RPMI7951 (cell line): ENCODE data around the gene KRTAP12-4. TPM values are rescaled to one million over a fixed set of nuclear protein-coding genes. Genes with fewer than 3 reads are reported as not detected.
"Not testable (repeated sequence)": the region's sequence is repeated elsewhere in the genome, so short reads cannot be mapped to it uniquely, and the experiment has no call there.

Source experiments
- DNase-seq: peaks from one replicate; pipeline ENCODE4 v3.0.0-alpha.2; 2012; ENCODE audit warnings: low read depth
- total RNA-seq: library from RNA; depleted of rRNA; stranded (reverse); fragments of >200 nt; shearing (Covaris generic); gene quantifications from 2 replicates; pipeline ENCODE4 v1.2.3, GENCODE V29; 2014; rRNA removed

The KRTAP12-4 gene, protein sequence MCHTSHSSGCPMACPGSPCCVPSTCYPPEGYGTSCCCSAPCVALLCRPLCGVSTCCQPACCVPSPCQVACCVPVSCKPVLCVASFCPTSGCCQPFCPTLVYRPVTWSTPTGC
- total RNA-seq = not detected in 2 replicates

DNA sequence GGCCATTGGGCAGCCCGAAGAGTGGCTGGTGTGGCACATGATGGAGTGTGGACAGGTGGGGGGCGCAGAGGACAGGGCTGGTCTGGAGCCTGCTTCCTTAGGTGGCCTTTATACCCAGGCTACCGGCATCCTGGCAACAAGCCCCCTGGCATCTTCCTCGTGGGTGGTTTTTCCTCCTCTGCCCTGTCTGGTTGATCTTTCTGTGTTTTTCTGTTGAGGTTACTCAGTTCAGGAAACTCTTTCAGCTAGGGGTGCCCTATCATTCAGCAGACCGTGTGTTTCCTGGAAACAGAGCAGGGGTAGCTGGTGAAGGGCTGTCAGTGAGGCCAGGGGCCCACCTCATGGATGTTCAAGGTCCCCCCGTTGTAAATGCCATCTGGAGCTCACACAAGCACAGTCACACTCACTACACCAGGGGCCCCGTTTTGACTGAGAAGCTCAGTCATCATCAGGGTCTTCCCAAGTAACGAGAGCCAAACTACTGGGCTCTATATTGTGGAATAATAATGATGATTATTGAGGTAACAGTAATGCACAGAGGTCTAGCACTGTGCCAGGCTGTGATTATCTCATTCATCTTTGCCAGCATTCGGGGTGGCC is at the start of gene KRTAP12-4:
Gene KRTAP12-4, minus strand, starts transcription at position 84 of the 600 bp plus-strand sequence. Its CDS starts 45 bp downstream, at position 39.
- DNase-seq = no peak

DNA sequence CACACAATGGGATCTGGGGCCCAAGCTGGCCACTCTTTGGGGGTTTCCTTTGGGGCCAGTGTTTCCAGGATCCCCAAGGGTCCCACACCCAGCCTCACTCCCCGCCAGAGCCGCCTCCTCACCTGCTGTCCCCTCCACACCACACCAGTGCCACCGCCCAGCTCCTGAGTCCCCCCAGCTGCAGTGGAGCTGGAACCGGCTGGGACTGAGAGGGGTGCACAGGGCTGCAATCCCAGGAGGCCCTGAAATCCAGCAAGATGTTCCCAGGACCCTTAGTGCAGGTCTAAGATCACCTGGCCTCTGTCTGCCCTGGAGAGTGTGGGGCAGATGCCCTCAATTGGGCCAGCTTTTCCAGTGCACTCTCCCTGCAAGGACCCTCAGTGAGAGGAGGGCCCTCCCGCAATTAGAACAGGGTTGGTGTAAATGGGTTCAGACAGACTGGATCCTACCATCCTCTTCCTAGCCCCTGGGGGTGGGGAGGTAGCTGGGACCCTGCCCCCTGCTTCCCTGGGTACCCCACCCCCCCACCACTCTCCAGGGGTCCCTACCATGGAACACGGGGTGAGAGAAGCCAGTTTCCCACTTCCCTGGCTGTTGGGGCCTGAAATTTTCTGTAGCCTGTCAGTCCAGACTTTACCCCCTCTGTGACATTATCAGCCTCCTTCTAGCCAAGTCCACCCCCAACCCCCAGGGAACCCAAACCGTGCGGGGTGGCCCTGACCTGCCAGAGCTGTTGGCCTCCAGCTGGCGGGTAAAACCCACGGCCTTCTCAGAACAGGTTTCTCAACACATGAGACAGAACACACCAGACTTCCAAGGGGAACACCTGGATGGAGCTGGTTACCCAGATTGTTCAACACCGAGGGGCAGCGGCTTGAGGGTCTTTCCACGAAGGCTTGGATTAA is 49.5 kb upstream of the KRTAP12-4 start:
- DNase-seq = no peak

DNA sequence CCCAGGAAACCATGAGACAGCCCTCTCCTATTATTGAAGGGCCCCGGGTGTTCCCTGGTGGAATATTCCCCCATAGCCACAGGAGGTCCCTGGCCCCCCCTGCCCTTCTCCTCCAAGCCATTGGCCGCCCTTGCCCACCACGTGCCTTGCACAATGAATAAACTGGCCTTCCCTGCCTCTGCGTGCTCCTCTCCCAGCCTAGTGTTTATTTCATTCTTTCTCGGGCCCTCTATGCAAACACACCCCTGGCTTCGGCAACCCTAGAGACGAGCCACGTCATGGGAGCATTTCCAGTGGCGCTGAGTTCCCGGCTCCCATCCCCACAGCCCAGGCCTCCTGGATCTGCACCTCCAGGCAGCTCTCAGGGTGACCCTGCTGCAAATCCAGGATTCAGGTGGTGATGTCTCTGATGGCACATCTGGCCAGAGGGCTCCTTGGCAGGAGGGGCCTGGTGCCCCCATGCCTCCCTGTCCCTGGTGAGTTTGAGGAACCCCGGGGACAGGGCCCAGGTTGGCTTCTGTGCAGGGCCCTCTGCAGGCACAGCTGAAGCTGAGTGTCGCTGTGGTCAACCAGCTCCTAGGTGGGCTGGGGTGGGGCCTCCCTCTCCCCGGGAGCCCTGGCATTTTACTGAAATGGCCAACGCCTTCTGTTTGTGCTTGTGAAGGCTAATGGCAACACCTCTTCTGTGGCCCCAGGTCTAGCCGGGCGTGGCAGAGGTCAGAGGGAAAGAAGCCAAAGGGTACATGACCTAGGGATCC is 48.7 kb upstream of the KRTAP12-4 start:
- DNase-seq = no peak

DNA sequence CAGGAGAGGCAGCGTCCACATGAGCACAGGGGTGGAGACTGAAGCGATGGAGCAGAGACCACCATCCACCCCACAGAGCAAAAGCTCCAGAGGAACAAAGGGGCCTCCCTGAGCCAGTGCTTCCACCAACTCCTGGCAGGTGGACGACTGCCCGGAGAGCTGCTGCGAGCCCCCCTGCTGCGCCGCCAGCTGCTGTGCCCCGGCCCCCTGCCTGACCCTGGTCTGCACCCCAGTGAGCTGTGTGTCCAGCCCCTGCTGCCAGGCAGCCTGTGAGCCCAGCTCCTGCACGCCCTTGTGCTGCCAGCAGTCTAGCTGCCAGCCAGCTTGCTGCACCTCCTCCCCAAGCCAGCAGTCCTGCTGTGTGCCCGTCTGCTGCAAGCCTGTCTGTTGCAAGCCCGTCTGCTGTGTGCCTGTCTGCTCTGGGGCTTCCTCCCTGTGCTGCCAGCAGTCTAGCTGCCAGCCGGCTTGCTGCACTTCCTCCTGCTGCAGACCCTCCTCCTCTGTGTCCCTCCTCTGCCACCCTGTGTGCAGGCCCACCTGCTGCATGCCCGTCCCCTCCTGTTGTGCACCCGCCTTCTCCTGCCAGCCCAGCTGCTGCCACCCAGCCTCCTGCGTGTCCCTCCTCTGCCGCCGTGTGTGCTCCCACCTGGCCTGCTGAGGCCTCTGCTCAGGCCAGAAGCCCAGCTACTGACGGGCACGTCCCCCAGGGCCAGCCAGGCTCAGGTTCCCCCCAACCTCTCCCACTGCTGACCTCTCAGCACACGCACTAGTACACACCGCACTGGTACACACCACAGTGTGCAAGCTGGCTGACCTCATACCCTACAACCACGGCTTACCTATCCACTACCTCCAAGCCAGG is 47.9 kb upstream of the KRTAP12-4 start:
- DNase-seq = no peak

DNA sequence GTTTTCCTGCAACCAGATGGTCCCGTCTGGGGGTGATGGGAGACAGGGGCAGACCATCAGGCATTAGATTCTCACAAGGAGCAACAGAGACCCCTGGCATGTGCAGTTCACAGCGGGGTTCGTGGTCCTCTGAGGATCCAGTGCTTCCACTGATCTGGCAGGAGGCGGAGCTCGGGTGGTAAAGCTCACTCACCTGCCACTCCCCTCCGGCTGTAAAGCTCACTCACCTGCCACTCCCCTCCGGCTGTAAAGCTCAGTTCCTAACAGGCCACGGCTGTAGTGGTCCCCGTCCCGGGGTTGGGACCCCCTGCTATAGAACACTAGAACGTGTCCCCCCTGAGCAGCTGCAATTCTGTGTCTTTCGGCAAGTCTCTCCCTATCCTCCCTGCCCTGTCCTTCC is 47.1 kb upstream of the KRTAP12-4 start:
- DNase-seq = no peak

DNA sequence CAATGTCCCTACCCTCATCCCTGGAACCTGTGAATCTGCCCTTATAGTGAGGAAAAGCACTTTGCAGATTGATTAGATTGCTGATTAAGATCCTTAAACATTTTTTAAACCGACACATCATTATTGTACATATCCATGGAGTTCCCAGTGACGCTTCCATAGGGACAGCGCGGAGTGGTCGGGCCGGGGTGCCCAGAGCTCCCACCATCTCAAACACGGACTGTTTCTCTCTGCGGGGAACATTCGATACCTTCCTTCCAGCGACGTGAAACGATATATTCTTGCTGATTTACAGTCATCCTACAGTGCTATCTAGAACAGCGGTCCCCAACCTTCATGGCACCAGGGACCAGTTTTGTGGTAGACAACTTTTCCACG is 46.6 kb upstream of the KRTAP12-4 start:
- DNase-seq = no peak

DNA sequence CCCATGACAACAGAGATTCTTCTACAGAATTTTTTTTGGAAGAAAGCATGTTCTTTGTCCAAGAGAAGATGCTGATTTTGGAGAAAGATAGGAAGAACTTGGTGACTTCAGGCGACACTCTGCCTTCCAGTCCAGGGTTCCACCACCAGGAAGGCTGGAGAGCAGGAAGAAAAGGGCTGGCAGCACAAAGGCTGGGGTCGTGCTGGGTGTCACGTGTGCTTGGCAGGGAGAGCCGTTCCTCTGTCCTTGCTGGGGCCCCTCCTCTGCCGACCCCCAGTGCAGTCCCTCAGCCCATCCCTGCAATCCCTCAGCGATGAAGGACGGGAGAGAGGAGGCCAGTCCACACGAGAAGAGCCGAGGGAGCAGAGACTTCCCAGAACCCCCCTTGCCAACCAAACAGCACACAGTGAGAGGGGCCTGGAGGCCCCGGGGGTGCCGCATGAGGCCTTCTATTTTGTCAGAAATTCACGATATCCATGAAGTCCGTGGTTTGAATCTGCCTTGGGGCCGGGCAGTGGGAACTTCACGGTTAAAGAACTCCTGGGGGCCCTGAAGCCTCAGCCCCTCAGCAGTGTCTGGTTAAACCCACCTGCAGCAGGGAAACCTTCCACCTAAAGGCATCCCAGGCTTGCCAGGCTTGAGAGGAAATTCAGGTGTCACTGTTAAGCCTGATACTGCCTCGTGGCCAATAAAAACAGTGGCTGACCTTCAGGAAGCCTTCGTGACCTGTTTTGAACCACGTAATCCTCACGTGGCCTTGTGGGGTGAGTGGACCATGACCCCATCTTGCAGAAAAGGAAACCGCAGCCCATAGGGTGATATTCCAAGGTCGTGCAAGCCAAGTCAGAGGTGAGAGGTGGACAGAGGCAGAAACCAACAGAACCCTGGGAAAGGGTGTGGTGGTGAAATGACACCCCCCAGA is 45.9 kb upstream of the KRTAP12-4 start:
- no peak for DNase-seq

DNA sequence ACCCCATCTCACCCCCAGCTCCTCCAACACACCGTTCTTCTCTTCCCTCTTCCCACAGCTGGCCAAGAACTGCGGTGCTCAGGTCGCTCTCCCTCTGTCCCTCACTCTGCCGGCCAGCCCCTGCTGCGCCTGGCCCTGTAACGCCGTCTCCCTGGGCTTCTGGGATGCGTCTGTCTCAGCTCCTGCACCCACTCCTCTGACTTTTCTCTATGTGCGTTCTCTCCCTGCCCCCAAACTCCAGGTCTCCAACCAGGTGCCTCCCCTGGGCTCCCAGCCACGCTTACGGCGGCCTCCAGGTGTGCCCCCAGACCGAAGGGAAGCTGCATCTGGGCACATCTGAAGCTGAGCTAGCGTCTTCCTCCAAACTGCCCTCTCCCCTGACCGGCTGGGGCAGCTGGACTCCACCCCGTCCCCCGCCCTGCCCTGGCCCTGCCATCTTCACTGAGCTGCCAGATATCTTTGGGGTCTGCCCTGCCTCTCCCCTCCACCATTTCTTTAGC is 45.1 kb upstream of the KRTAP12-4 start:
- no peak for DNase-seq

DNA sequence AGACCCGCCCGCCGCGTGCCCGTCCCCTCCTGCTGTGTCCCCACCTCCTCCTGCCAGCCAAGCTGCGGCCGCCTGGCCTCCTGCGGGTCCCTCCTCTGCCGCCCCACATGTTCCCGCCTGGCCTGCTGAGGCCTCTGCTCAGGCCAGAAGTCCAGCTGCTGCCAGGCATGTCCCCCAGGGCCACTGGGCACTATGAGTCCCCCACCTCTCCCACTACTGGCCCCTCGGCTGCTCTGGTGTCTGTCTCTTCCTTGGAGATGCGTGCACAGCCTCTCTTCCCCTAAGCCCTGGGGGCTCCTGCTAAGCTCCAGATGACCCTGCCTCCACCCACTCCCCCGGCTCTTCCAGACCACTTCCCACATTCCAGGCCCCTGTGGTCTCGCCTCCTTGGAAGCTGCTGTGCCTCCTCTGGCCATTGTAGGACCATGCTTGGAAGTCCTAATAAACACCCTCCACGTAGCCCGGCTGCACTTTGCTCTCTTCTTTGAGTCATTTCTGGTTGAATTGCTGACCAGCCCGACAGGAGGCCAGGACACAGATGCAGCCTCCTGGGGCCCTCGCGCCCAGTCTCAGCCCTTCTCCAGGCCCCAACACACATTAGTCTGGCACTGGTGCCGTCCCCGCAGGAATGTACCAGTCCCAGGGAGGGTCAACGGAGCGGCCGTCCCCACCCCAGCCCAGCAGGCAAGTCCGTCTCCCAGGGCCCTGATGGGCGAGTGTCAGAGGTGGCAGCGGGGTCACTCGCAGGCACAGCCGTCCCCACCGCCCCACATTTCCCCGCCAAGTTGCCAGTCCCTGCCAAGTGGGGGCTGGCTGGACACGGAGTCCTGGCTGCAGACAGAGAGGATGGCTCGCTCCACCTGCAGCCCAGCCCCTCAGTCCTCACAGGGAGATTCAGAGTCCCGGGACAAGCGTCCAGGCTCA is 43.6 kb upstream of the KRTAP12-4 start:
- no peak for DNase-seq

DNA sequence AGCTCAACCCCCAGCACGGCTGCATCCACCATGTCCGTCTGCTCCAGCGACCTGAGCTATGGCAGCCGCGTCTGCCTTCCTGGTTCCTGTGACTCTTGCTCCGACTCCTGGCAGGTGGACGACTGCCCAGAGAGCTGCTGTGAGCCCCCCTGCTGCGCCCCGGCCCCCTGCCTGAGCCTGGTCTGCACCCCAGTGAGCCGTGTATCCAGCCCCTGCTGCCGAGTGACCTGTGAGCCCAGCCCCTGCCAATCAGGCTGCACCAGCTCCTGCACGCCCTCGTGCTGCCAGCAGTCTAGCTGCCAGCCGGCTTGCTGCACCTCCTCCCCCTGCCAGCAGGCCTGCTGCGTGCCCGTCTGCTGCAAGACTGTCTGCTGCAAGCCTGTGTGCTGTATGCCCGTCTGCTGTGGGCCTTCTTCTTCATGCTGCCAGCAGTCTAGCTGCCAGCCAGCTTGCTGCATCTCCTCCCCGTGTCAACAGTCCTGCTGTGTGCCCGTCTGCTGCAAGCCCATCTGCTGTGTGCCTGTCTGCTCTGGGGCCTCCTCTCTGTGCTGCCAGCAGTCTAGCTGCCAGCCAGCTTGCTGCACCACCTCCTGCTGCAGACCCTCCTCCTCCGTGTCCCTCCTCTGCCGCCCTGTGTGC is 42.8 kb upstream of the KRTAP12-4 start, which contains the start of gene KRTAP10-12:
Gene KRTAP10-12, plus strand, starts transcription at position 1 of the 639 bp plus-strand sequence. Its CDS starts 30 bp downstream, at position 31.
- DNase-seq = not testable (repeated sequence)

DNA sequence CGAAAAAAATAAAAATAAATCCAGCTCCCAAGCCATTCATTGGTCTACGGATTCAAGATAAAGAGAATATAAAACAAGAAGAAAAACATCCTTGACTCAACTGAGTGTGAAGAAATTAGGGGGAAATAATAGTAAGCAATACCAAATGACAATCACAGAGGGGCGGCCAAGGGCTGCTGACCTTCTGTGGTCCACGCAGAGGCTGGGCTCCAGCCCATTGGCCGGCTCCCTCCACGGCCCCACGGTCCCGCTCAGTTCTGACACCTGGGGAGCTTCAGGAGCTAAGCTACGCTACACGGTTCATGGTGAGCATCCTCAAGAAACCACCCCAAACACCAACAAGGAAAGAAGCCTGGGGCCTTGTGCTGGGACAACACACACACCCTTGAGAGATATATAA is 42.1 kb upstream of the KRTAP12-4 start:
- DNase-seq = no peak

DNA sequence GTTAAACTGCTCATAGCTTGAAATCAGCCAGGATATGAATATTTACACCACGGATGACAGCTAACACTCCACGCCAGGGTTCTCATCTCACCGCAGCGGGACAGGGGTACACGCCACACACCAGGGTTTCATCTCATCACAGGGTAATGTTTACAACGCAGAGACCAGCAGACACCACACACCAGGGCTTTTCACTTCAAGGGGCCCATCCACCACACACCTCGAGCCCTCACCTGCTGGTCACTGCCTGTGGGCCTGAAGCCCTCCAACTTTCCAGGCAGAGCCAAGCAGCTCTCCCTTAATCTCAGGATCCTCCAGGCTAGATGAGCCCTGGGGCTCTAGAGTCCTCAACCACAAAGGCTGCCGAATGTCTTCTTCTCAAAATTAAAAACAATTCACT is 41.2 kb upstream of the KRTAP12-4 start:
- no peak for DNase-seq

DNA sequence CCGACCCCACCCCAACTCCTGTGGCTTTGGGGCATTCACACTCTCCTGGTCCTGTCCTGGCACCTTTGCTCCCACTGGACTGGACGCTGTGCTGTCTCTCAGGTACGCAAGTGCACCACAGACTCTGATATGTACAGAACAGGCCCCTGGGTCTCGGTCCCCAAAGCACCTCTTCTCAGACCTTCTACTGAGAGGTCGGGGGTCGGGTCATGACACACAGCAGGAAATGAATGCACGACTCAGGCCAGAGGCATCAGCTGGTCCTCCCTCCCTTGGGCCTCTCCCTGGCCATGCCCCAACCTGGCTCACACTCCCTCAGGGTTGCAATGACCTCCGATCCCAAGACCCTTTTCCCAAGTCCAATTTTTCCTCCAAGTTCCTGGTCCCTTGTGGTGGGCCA is 40.7 kb upstream of the KRTAP12-4 start:
- no peak for DNase-seq

DNA sequence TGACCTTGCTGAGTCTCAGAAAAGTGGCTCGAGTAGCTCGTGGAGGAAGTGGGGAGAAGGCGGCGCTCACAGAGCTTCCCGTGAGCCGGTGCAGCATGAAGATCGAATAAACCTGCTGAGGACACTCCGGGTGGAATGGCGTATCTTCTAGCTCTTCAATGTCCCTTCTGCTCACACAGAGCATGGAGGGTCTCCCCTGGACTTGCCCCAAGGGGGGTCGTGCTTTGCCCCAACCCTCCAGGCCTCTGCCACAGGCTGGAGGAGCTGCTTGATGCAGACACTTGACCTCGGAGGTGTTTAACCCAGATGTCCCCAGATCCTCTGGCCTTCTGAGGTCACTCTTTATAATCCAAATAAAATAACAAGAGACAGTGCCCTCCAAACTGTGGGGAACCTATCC is 40.3 kb upstream of the KRTAP12-4 start:
- DNase-seq = no peak

DNA sequence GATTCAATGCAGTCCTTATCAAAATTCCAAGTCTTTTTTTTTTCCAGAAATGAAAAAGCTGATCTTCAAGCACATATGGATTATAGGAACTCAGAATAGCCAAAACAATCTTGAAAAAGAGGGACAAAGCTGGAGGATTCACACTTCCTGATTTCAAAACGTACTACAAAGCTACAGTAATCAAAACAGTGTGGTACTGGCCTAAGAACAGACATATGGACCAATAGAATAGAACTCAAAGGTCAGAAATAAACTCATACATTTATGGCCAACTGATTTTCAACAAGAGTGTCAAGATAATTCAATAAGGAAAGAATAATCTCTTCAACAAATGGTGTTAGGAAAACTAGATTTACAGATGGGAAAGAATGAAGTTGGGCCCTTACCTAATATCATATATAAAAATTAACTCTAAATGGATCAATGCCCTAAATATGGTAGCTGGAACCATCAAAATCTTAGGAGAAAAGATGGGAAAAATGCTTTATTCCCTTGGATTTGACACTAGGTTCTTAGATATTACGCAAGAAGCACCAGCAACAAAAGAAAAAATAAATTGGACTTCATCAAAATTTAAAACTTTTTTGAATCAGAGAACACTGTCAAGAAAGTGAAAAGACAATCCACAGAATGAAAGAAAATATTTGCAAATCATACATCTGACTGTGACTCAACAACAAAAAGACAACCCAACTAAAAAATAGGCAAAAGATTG is 38.5 kb upstream of the KRTAP12-4 start:
- DNase-seq = no peak

DNA sequence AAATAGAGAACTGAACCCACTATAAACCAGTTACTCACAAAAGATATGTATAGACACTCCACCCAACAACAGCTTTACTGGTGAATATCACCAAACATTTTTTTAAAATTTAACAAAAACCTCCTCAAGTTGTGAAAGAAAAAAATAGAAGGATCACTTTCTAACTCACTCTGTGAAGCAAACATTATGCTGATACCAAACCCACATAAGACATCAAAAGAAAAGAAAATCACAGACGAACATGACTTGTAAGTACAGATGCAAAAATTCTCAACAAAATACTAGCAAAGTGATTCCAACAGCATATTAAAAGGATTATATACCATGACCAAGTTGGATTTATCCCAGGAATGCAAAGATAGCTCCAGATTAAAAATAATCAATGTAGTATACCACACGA is 37.2 kb upstream of the KRTAP12-4 start:
- no peak for DNase-seq

DNA sequence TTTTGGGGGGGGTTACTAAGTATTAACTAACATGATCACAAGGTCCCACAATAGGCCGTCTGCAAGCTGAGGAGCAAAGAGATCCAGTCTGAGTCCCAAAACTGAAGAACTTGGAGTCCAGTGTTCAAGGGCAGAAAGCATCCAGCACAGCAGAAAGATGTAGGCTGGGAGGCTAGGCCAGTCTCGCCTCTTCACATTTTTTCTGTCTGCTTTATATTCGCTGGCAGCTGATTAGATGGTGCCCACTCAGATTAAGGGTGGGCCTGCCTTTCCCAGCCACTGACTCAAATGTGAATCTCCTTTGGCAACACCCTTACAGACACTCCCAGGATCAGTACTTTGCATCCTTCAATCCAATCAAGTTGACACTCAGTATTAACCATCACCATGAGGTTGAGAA is 35.3 kb upstream of the KRTAP12-4 start:
- not testable (repeated sequence) for DNase-seq

DNA sequence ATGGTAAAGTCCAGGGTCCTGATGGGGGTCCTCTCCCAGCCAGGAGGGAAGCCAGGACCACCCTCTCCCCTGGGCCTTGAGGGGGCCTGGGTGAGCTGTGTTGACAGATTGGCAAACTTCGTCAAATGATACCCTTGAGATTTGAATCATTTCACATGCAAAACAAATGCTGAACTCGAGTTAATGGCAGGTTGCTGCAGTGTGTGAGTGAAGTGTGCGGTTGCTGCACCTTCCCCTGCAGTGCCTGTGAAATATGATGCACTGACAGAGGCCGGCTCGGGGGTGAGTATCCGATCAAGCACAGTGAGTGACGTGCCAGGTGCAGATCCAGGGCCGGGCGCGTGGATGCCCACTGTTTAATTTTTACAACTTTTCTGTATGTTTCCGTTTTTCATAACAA is 33.2 kb upstream of the KRTAP12-4 start:
- no peak for DNase-seq
